Activated naive CD8-positive, alpha-beta T cell treated with anti-CD3 and anti-CD28 coated beads for 36 hours (primary cell): Measurements from ENCODE around the gene HNRNPA3. TPM values are rescaled to one million over a fixed set of nuclear protein-coding genes. Genes with fewer than 3 reads are reported as not detected.
A peak's percentile ranks its signal among the peaks of the same experiment; 100 is the strongest.
"Not testable (repeated sequence)": the region's sequence is repeated elsewhere in the genome, so short reads cannot be mapped to it uniquely, and the experiment has no call there.

Source experiments
- DNase-seq: peaks from one replicate; pipeline ENCODE4 v3.0.0; 2021
- H3K27ac Mint-ChIP-seq: one replicate; pipeline ENCODE4 v1.8.0; 2022; ENCODE audit warnings: mild to moderate bottlenecking, moderate library complexity, mixed read lengths
- H3K27me3 Mint-ChIP-seq: one replicate; pipeline ENCODE4 v1.8.0; 2022; ENCODE audit warnings: mild to moderate bottlenecking, mixed read lengths
- H3K36me3 Mint-ChIP-seq: one replicate; pipeline ENCODE4 v1.8.0; 2021; ENCODE audit warnings: mild to moderate bottlenecking, mixed read lengths
- H3K4me1 Mint-ChIP-seq: one replicate; pipeline ENCODE4 v1.8.0; 2021; ENCODE audit warnings: mixed read lengths
- H3K4me3 Mint-ChIP-seq: one replicate; pipeline ENCODE4 v1.8.0; 2022; ENCODE audit warnings: mild to moderate bottlenecking, moderate library complexity, mixed read lengths
- H3K9me3 Mint-ChIP-seq: one replicate; pipeline ENCODE4 v1.8.0; 2022; ENCODE audit warnings: mixed read lengths
- total RNA-seq, 2 experiments: library from RNA; stranded (reverse); gene quantifications; one replicate each; pipeline ENCODE4 v1.2.3, GENCODE V29; 2021

HNRNPA3 gene
- total RNA-seq = 100 to 1,000 TPM; 253 to 254 TPM

DNA sequence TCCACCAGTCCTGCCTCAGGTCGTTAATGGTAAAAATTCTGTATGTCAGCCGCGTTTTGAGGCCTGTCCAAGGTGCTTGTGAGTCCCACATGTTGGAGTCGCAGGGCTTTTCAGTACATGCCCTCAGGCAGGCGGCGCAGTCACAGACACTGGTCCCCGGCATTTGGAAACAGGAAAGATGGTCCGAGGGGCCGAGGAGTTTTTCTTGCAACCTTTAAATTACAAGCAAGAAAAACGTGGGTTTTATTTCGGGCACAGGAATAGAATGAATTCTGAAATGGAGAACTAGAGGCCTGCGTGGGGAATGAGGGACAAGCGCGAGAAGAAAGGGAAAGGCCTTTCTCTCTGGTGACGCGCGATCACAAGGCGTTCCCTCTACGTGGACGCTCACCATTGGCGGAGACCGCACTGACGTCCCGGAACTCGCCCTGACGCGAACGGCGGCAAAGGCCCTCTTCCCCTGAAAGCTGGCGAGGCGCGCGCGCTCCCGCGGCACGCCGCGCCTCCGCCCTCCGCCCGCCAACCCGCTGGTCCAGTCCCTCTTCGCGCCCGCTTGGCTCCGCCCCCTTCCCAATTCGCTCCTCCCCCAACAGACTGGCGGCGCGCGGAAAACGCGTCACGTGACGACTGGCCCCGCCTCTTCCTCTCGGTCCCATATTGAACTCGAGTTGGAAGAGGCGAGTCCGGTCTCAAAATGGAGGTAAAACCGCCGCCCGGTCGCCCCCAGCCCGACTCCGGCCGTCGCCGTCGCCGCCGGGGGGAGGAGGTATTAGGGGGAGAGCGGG, at the start of gene HNRNPA3:
Gene HNRNPA3 (plus strand): TSS at position 689 of the 785 bp plus-strand sequence. CDS start 6 bp downstream, at position 695.
- H3K36me3 Mint-ChIP-seq = peaks cover 55% of the 10 kb centered on the region
- peaks cover 41% of the 10 kb centered on the region for H3K4me1 Mint-ChIP-seq

DNA sequence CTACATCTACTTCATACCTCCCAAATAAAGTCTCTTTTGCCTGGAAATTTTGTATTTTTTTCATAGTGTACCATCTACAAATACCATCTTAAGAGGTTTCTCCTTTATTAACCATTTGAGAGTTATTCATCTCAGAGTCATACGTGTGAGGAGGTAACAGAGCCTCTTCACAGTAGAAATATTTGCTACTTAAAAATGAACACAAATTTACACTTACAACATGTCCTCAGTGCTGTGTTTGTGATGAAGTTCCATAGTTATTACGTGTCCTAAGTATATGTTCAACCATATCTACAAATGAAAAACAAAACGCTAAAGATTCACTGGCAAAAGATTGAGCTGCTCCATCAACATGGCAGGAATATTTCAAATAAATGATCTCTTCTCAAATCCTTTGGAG, 48.5 kb upstream of the HNRNPA3 start:
- Mint-ChIP-seq H3K27me3 (peaks cover 5% of the 10 kb centered on the region), H3K4me3 (no peak overlapping the region), H3K4me1 (peaks cover 28% of the 10 kb centered on the region), H3K9me3 (no peaks in the 10 kb centered on the region), H3K27ac (no peak overlapping the region), H3K36me3 (no peaks in the 10 kb centered on the region)
- DNase-seq = no peak

More for the DNA sequence above, at the start of gene HNRNPA3:
- Mint-ChIP-seq H3K27me3 (peaks cover 6% of the 10 kb centered on the region), H3K4me3 (peak within 1 kb of the TSS; percentile 96), H3K27ac (peak within 1 kb of the TSS; percentile 100), H3K9me3 (no peaks in the 10 kb centered on the region)
- DNase-seq = peak; percentile 100

DNA sequence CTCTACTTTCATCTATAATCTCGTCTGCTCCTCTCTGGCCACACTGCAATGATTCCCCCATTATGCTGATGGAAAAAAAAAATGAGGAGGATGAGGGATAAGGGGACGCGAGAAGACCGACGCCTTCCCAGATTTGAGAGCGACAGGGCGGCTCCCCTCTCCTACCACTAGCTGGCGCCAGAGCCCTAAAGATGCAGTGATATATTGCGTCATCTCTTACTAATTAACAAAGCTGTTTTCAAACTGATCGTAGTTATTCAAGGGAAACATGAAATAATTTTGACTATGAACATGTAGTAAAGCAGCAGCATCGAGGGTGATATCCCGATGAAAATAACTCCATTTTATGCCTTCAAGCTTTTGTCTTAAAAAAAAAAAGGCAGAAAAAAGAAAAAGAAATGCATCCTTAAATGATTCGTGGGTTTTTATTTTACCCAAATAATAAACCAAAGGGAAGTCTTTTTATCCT, 48.0 kb upstream of the HNRNPA3 start:
- H3K4me1 Mint-ChIP-seq = peaks cover 33% of the 10 kb centered on the region
- no peaks in the 10 kb centered on the region for H3K9me3 Mint-ChIP-seq
- no peak overlapping the region for H3K4me3 Mint-ChIP-seq
- H3K36me3 Mint-ChIP-seq = no peaks in the 10 kb centered on the region
- peak; percentile 69 for DNase-seq
- no peak overlapping the region for H3K27ac Mint-ChIP-seq
- H3K27me3 Mint-ChIP-seq = peaks cover 5% of the 10 kb centered on the region

DNA sequence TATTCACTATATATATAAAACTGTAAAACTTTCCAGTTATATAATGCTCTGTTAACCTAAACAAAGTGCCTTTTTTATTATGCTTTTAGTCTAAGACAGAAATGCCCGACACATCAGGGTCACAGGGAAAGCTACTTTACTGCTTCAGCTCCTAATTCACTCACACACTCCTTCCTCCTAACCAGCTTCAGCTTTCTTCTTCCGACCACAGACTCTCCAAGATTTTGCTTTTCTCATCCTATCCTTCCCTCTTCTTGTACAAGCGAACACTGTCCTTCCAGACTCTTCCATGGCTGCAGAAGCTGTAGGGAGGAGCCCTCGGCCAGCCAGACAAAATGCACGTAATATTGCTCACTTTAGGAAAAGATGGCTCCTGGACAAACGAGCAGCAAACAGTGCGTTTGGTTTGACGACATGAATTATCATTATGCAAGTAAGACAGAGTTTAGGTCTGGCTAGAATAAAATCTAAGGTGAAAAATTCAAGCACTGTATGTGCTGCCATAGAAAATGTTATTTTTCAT, 47.5 kb upstream of the HNRNPA3 start:
- H3K4me1 Mint-ChIP-seq = peaks cover 38% of the 10 kb centered on the region
- no peak overlapping the region for H3K4me3 Mint-ChIP-seq
- H3K36me3 Mint-ChIP-seq = no peaks in the 10 kb centered on the region
- no peak for DNase-seq
- no peaks in the 10 kb centered on the region for H3K9me3 Mint-ChIP-seq
- H3K27ac Mint-ChIP-seq = no peak overlapping the region
- H3K27me3 Mint-ChIP-seq = peaks cover 5% of the 10 kb centered on the region

DNA sequence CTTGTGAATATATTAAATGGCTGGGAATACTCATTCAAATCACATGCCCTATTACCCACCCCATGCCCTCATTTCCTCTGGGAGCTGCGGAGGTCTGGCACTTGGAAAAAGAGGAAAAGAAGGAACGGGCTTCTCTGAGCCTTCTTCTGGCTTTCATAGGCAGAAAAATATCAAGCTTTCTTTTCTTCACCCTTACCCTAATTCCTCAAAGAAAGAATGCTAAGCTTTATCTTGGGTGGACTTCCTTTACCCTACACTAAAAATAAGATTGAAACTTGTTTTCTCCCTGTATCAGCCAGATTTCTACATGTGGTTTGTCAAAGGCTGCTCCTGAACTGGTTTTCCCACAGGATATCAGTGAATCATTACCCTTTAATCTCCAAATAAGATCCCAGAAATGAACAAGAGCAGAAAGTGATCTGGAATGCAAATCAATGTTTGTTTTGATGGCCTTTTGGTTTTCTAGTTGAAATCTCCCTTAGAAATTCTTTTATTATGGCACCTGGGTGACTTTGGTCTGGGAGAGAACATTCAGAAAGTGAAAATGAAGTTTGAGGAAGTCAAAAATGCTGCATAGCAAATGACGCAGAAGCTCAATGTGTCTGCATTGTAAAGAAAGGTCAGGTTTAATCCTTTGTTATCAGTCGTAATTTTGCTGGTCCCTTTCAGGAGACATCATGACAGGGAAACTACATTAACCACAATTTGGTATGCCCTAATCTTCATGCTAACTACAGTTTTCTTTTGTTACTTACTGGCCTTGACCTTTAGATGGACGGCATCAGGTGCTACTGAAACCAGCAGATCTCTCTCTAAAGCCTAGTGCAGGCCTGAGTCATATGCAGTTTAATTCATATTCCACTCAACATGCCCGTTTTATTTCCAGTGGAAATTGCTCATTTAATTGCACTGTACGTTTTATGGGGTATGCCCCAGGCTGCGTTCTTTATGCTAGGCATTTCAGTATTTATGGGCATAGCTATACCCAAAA, 46.6 kb upstream of the HNRNPA3 start:
- no peak overlapping the region for H3K27ac Mint-ChIP-seq
- peak overlapping the region; percentile 66 for H3K4me3 Mint-ChIP-seq
- peak; percentile 26 for DNase-seq
- no peaks in the 10 kb centered on the region for H3K9me3 Mint-ChIP-seq
- H3K4me1 Mint-ChIP-seq = peaks cover 40% of the 10 kb centered on the region
- H3K36me3 Mint-ChIP-seq = no peaks in the 10 kb centered on the region
- H3K27me3 Mint-ChIP-seq = no peaks in the 10 kb centered on the region

DNA sequence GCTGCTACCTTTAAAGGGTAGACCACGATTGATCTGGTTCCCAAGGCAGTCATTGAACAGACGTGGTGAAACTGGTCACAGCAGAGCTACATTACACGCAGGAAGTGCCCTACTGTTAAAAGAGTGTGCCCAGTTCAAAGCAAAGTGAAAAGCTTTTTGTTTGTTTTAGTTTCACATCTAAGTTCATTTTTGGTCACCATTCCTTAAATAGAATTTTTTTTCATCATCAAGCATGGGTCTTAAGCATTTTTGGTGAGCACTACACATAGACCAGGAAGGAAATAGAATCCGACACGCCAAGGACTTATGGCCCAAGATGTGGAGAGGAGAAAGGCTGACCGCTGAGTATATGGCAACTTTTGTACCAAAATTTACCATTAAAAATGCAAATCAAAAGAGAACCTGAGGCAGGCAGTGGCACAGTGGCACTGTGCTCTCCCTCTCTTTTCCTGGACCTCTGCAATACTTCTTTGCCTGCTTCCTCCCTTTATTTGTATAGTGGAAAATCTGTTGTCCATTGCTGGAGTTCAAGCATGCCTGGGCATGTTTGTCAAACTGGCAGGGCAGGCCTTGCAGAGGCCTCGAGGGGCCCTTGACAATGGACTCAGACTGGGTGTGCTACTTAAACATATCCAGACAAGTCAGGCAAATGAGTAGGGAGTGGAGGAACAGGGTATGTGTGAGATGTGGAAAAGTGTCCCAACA, 42.6 kb upstream of the HNRNPA3 start:
- no peaks in the 10 kb centered on the region for H3K9me3 Mint-ChIP-seq
- H3K27ac Mint-ChIP-seq = peak overlapping the region; percentile 50
- no peak overlapping the region for H3K4me3 Mint-ChIP-seq
- peak; percentile 20 for DNase-seq
- H3K36me3 Mint-ChIP-seq = no peaks in the 10 kb centered on the region
- peaks cover 42% of the 10 kb centered on the region for H3K4me1 Mint-ChIP-seq
- no peaks in the 10 kb centered on the region for H3K27me3 Mint-ChIP-seq

DNA sequence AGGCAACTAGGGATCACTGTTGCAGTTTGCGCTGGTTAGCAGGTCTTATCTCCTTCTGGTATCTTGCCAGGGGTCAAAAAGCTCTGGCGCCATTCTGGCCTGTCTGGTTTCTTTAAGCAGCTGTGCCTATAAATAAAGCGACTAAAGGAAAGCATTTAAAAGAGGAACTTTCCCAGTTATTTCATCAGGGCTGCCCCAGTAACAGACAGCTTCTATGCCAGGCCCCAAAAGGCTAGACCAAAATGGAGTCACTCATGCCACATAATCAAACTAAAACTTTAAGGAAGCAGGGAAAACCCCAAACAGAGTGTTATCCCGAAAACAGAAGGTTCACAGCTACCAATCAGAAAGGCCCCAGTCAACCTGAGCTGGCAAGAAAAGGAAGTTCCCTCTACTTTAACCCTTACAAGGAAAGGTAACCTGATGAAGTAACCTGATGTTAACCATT, 41.2 kb upstream of the HNRNPA3 start:
- Mint-ChIP-seq H3K27ac (no peak overlapping the region), H3K36me3 (no peaks in the 10 kb centered on the region), H3K9me3 (no peaks in the 10 kb centered on the region), H3K4me1 (peaks cover 33% of the 10 kb centered on the region), H3K4me3 (no peak overlapping the region), H3K27me3 (no peaks in the 10 kb centered on the region)
- no peak for DNase-seq

DNA sequence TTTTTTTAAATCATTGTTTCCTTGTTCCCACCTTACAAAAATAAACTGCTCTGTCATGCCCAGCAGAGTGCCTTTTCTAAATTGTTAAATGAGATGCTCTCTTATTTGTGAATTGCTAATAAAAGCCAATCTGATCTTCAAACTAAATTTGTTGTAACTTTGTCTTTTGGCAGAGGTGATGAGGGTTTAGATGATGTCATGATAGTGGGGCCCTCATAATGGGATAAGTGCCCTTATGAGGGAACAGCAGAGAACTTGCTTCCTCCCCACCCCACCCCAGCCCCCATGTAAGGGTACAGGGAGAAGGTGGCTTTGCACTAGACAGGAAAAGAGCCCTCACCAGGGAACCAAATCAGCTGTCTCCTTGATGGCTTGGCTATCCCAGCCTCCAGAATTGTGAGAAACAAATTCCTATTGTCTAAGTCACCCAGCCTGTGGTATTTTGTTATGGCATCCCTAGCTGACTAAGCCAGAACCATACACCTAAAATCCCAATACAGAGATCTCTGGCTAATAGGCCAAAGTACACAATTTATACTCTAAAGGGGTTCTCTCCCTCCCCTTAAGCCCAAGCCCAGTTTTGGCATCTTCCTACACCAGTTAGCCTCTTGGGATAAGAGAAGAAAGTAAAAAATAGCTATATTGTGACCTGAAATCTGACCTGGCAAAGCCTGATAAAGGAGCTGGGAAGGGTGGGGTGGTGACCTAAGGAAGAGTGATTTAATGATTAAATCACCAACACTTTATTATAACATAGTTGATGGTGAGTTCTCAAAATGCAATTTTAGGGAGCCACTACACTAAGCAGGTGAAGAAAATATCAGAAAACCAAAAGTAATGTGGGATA, 40.3 kb upstream of the HNRNPA3 start:
- peaks cover 28% of the 10 kb centered on the region for H3K4me1 Mint-ChIP-seq
- H3K27ac Mint-ChIP-seq = no peak overlapping the region
- no peaks in the 10 kb centered on the region for H3K27me3 Mint-ChIP-seq
- H3K9me3 Mint-ChIP-seq = no peaks in the 10 kb centered on the region
- DNase-seq = no peak
- no peaks in the 10 kb centered on the region for H3K36me3 Mint-ChIP-seq
- no peak overlapping the region for H3K4me3 Mint-ChIP-seq

DNA sequence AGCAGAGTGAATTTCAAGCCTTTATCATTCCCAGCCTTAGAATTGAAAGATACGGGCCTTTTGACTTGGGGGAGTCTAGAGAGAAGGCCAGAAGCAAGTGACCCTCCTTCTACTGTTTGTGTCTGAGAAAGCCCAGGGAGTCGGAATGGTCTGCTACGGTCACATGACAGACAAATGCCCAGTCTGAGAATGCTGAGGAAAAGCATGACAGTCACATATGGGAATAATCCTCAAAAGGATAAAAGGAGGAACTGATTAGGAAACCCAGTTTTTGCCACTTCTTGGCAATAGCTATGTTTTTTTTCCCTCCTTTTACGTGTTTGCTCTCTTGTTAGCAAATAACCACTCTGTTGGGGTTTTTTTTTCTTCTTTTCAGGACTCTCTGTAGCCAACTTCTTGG, 38.1 kb upstream of the HNRNPA3 start:
- Mint-ChIP-seq H3K9me3 (no peaks in the 10 kb centered on the region), H3K27me3 (no peaks in the 10 kb centered on the region), H3K4me3 (no peak overlapping the region), H3K36me3 (no peaks in the 10 kb centered on the region), H3K27ac (no peak overlapping the region), H3K4me1 (peaks cover 12% of the 10 kb centered on the region)
- no peak for DNase-seq

DNA sequence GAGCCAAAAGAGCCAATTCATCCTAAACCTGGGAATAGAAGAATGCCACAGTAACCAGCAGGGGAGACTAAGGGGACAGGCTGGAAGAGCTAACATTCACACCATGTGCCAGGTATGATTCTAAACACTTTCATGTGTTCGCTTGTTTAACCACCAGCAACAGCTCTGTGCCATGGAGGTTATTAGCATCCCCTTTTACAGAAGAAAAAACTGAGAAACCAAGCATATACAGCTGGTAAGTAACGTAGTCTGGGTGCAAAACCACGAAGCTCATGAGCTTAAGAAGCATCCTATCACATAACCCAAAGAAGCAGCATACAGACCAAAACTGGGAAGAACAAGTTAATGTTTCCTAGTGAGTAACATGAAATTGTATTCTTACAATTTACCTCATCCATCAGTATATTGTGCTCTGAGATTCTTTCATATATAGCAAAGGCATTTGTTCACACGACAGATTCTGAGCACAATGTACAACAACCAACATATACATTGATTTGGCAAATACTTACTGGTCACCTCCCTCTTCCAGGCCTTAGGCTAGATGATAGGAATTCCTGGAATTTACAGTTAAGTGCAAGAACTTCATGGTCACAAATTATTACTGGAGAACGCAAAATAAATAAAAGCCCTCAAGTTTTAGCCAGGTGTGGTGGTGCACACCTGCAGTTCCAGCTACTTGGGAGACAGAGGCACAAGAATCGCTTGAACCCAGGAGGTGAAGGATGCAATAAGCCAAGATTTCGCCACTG, 36.5 kb upstream of the HNRNPA3 start:
- Mint-ChIP-seq H3K27ac (no peak overlapping the region), H3K4me1 (peaks cover 4% of the 10 kb centered on the region), H3K36me3 (no peaks in the 10 kb centered on the region), H3K9me3 (no peaks in the 10 kb centered on the region), H3K27me3 (no peaks in the 10 kb centered on the region), H3K4me3 (no peak overlapping the region)
- no peak for DNase-seq

DNA sequence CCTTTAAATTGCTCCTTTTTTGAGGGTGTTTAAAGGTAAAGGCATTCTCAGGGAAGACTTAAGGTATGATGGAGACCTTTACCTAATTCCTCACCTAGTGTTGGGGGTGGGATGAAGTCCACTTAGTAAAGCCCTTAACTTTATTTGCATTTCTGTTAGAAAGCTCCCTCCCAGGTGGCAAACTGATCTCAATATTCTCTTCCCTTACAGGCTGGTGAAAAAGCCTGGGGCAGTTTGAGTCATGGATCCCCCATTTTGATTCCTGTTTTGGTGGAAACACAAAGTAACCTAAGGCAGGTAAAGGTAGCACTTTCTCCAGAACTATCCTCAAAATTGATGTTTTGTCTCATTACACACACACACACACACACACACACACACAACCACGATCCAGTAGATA, 33.8 kb upstream of the HNRNPA3 start:
- Mint-ChIP-seq H3K4me3 (no peak overlapping the region), H3K27me3 (no peaks in the 10 kb centered on the region), H3K4me1 (no peaks in the 10 kb centered on the region), H3K27ac (no peak overlapping the region), H3K9me3 (no peaks in the 10 kb centered on the region), H3K36me3 (no peaks in the 10 kb centered on the region)
- no peak for DNase-seq

DNA sequence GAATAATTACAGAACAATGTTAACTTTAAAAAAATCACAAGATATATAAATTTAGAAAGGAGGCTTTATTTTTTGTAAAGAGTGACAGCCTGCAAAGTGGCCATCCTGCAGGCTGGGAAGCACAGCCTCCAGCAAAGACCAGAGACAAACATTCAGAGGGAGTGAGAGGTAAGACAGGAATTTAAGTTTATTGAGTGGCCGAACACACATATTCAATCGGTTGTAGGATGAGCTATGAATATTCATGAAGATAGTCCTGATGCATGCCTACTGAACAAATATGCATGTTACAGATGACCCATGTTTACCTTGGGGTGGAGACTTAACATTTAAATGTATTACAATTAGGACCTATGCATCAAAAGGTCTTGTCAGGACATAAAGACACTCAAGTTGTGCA, 33.4 kb upstream of the HNRNPA3 start:
- no peaks in the 10 kb centered on the region for H3K27me3 Mint-ChIP-seq

DNA sequence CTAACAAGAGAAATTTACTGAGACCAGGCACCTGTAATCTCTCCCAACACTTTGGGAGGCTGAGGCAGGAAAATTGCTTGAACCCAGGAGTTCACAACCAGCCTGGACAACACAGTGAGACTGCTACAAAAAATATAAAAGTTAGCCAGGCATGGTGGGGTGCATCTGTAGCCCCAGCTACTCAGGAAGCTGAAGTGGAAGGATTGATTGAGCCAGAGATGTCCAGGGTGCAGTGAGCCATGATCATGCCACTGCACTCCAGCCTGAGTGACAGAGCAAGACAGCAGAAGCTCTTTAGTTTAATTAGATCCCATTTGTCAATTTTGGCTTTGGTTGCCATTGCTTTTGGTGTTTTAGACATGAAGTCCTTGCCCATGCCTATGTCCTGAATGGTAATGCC, 32.9 kb upstream of the HNRNPA3 start:
- H3K4me1 Mint-ChIP-seq, H3K9me3 Mint-ChIP-seq, H3K27ac Mint-ChIP-seq, DNase-seq, H3K27me3 Mint-ChIP-seq, H3K4me3 Mint-ChIP-seq, H3K36me3 Mint-ChIP-seq: not testable (repeated sequence)

More for the DNA sequence above, 33.4 kb upstream of the HNRNPA3 start:
- Mint-ChIP-seq H3K4me1 (no peaks in the 10 kb centered on the region), H3K36me3 (no peaks in the 10 kb centered on the region), H3K9me3 (no peaks in the 10 kb centered on the region), H3K27ac (no peak overlapping the region), H3K4me3 (no peak overlapping the region)
- DNase-seq = no peak
